OCI-LY7 (cell line): ENCODE results near the gene BTNL3. TPM values are rescaled to one million over a fixed set of nuclear protein-coding genes. Genes with fewer than 3 reads are reported as not detected.

ENCODE experiments used
- BruUV-seq: library from RNA; stranded (reverse); fragments of 400-500 nt; replicated peaks from 2 replicates; lab custom pipeline; 2021; lab: Mats Ljungman, UMichigan
- CTCF ChIA-PET: fragments of 300-600 bp; sonication (Branson Sonifier 250); formaldehyde crosslinking; loops from one replicate; lab custom pipeline; 2022; ENCODE audit warnings: antibody characterized with exemption; ENCODE audit not compliant: unreplicated experiment; lab: Charles Lee
- POLR2A ChIA-PET: fragments of 300-600 bp; sonication (Branson Sonifier 250); formaldehyde crosslinking; loops from one replicate; lab custom pipeline; 2022; ENCODE audit warnings: antibody characterized with exemption; lab: Charles Lee
- DNase-seq: peaks from one replicate; pipeline ENCODE4 v3.0.0-alpha.2; 2015; ENCODE audit warnings: low spot score
- H2AFZ ChIP-seq: fragments of 200-600 bp; sonication (generic), shearing (Covaris generic); 2 replicates; pipeline ENCODE4 v1.6.1; 2014; ENCODE audit warnings: mild to moderate bottlenecking, antibody characterized with exemption, low read length, moderate library complexity
- H3K27ac ChIP-seq: fragments of 200-600 bp; sonication (generic); 2 replicates; pipeline ENCODE4 v1.5.1; 2014; ENCODE audit warnings: mixed run types, low read depth, mild to moderate bottlenecking, moderate library complexity, low read length, inconsistent platforms; ENCODE audit not compliant: poor library complexity, severe bottlenecking
- H3K36me3 ChIP-seq: fragments of 200-600 bp; sonication (generic); 2 replicates; pipeline ENCODE4 v1.6.1; 2014; ENCODE audit warnings: mild to moderate bottlenecking, antibody characterized with exemption, low read length, moderate library complexity, mixed read lengths; ENCODE audit not compliant: insufficient read depth
- H3K4me1 ChIP-seq: fragments of 200-600 bp; sonication (generic); 2 replicates; pipeline ENCODE4 v1.5.1; 2014; ENCODE audit warnings: mild to moderate bottlenecking, low read length; ENCODE audit not compliant: insufficient read depth, poor library complexity, severe bottlenecking
- H3K4me2 ChIP-seq: fragments of 200-600 bp; sonication (generic); 2 replicates; pipeline ENCODE4 v1.6.1; 2014; ENCODE audit warnings: mild to moderate bottlenecking, low read length
- H3K4me3 ChIP-seq: fragments of 200-600 bp; sonication (generic); 2 replicates; pipeline ENCODE4 v1.5.1; 2014; ENCODE audit warnings: mild to moderate bottlenecking, low read depth, low read length; ENCODE audit not compliant: poor library complexity, severe bottlenecking
- H3K79me2 ChIP-seq: fragments of 200-600 bp; sonication (generic); 2 replicates; pipeline ENCODE4 v1.6.1; 2016; ENCODE audit warnings: low read depth, mild to moderate bottlenecking, low read length, moderate library complexity, mixed read lengths; ENCODE audit not compliant: insufficient read depth
- H3K9me2 ChIP-seq: fragments of 200-600 bp; sonication (generic); 2 replicates; pipeline ENCODE4 v1.6.1; 2016; ENCODE audit warnings: mild to moderate bottlenecking, low read length, mixed read lengths; ENCODE audit not compliant: insufficient read depth
- H3K9me3 ChIP-seq: fragments of 200-600 bp; sonication (generic); 2 replicates; pipeline ENCODE4 v1.6.1; 2014; ENCODE audit warnings: mild to moderate bottlenecking, mixed run types, low read length, mixed read lengths
- H4K20me1 ChIP-seq: fragments of 200-600 bp; sonication (generic); 2 replicates; pipeline ENCODE4 v1.6.1; 2014; ENCODE audit warnings: mild to moderate bottlenecking, antibody characterized with exemption, low read length, moderate library complexity, mixed read lengths; ENCODE audit not compliant: insufficient read depth
- EZH2phosphoT487 ChIP-seq: fragments of 200-600 bp; sonication (generic); IDR thresholded peaks from 2 replicates; pipeline ENCODE4 v1.6.1; 2018; ENCODE audit warnings: low read depth, borderline replicate concordance, mild to moderate bottlenecking, mixed run types, antibody characterized with exemption, low read length, moderate library complexity, mixed read lengths
- intact Hi-C: fragments of 100-400 bp; cut with micrococcal nuclease; formaldehyde crosslinking; loops from one replicate; pipeline ENCODE4 v1.10.0; 2022; ENCODE audit not compliant: unreplicated experiment
- total RNA-seq, 2 experiments: library from RNA; depleted of rRNA in 1 of 2; stranded (reverse); fragments of >200 nt in 1 of 2; shearing (Covaris generic) in 1 of 2; gene quantifications; 2 replicates each; pipeline ENCODE4 v1.2.3, GENCODE V29; 2014 to 2022
- TF ChIP-seq, protein P1 (sequence below): fragments of 200-600 bp; sonication (generic); conservative IDR thresholded peaks from 2 replicates; pipeline ENCODE4 v1.5.1; 2014; ENCODE audit warnings: mild to moderate bottlenecking, antibody characterized with exemption, low read length, moderate library complexity, mixed read lengths

Gene BTNL3
- total RNA-seq, 2 experiments from 2014 or later: not detected

DNA sequence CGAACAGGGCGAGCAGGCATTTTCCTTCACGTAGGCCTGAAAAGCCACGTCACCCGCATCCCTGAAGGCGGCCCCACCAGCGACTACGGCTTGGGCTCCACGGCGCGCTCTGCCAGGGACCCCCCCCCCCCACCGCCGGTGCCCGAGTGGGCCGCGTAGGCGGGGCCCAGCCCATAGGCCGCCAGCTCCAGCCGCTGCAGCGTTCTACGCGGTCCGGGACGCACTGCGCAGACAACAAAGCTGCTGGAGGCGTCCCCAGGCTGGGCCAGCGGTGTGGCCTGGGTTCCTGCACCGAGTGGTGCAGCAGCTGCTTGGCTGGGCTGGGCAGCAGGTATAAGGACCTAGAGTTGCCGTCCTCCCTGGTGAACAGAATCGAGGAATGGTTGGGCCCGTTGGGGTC, 18.3 kb upstream of the BTNL3 start:
- BruUV-seq: no TSS peak

DNA sequence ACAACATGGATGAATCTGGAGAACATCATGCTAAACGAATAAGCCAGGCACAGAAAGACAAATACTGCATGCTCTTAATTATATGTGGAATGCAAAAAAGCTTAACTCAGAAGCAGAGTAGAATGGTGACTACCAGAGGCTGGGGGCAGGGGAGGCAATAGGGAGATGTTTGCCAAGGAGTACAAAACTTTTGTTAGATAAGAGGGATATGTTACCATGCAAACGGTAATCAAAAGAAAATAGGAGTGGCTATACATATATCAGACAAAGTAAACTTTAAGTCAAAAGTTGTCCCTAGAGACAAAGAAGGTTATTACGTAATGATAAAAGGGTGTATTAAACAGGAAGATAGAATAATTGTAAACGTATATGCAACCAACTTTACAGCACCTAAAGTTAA, 17.8 kb upstream of the BTNL3 start:
- POLR2A ChIA-PET: no interaction called here
- H2AFZ ChIP-seq: no peak overlapping the region
- no peaks in the 10 kb centered on the region for H4K20me1 ChIP-seq
- intact Hi-C loops: no loop called here
- H3K27ac ChIP-seq: no peak overlapping the region
- no peak for TF ChIP-seq EZH2phosphoT487
- TF ChIP-seq, protein P1, sequence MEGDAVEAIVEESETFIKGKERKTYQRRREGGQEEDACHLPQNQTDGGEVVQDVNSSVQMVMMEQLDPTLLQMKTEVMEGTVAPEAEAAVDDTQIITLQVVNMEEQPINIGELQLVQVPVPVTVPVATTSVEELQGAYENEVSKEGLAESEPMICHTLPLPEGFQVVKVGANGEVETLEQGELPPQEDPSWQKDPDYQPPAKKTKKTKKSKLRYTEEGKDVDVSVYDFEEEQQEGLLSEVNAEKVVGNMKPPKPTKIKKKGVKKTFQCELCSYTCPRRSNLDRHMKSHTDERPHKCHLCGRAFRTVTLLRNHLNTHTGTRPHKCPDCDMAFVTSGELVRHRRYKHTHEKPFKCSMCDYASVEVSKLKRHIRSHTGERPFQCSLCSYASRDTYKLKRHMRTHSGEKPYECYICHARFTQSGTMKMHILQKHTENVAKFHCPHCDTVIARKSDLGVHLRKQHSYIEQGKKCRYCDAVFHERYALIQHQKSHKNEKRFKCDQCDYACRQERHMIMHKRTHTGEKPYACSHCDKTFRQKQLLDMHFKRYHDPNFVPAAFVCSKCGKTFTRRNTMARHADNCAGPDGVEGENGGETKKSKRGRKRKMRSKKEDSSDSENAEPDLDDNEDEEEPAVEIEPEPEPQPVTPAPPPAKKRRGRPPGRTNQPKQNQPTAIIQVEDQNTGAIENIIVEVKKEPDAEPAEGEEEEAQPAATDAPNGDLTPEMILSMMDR: no peak
- no peaks in the 10 kb centered on the region for H3K9me3 ChIP-seq
- no peak overlapping the region for H3K4me2 ChIP-seq
- no peaks in the 10 kb centered on the region for H3K79me2 ChIP-seq
- no TSS peak for BruUV-seq
- H3K4me3 ChIP-seq: no peak overlapping the region
- CTCF ChIA-PET: no interaction called here
- no peaks in the 10 kb centered on the region for H3K9me2 ChIP-seq
- DNase-seq: no peak
- peaks cover 3% of the 10 kb centered on the region for H3K4me1 ChIP-seq
- H3K36me3 ChIP-seq: no peaks in the 10 kb centered on the region

More for the DNA sequence above, 18.3 kb upstream of the BTNL3 start:
- H3K4me1 ChIP-seq: no peaks in the 10 kb centered on the region
- no peaks in the 10 kb centered on the region for H4K20me1 ChIP-seq
- H3K9me3 ChIP-seq: no peaks in the 10 kb centered on the region
- no peak overlapping the region for H3K4me3 ChIP-seq
- POLR2A ChIA-PET: no interaction called here
- intact Hi-C loops: no loop called here
- H2AFZ ChIP-seq: no peak overlapping the region
- no peak overlapping the region for H3K27ac ChIP-seq
- DNase-seq: no peak
- no peaks in the 10 kb centered on the region for H3K36me3 ChIP-seq
- no peaks in the 10 kb centered on the region for H3K9me2 ChIP-seq
- no peak overlapping the region for H3K4me2 ChIP-seq
- no peaks in the 10 kb centered on the region for H3K79me2 ChIP-seq
- no peak for TF ChIP-seq EZH2phosphoT487
- TF ChIP-seq, protein P1: no peak
- CTCF ChIA-PET: no interaction called here

DNA sequence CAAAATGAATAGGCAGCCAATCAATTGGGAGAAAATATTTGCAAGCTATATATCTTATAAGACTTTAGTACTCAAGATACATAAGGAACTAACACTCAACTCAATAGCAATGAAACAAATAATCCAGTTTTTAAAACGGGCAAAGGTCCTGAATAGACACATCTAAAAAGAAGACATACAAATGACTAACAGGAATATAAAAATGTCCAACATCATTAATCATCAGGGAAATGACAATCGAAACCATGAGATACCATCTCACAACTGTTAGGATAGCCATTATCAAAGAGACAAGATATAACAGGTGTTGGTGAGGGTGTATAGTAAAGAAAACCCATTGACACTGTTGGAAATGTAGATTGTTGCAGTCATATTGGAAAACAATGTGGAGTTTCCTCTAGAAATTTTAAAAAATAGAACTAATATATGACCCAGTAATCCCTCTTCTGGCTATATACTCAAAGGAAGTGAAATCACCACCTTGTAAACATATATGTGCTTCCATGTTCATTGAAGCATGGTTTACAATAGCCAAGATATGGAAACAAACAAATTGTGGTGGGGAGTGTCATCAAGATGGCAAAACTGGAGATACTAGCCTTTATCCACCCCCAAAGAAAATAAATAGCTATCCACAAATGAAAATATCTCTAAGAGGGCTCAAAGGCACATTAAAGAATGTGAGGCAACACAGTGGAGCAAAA, 13.9 kb upstream of the BTNL3 start:
- Histone ChIP-seq H3K4me1 (peaks cover 3% of the 10 kb centered on the region), H4K20me1 (no peaks in the 10 kb centered on the region), H2AFZ (no peak overlapping the region), H3K4me2 (no peak overlapping the region), H3K9me3 (no peaks in the 10 kb centered on the region), H3K4me3 (no peak overlapping the region), H3K79me2 (no peaks in the 10 kb centered on the region), H3K9me2 (no peaks in the 10 kb centered on the region), H3K27ac (no peak overlapping the region), H3K36me3 (no peaks in the 10 kb centered on the region)
- BruUV-seq: no TSS peak
- POLR2A ChIA-PET: interaction anchor here (0.5 to 0.9 kb wide), 3 partner anchors 15 to 91 kb away, joined by 3 read pairs; no protein-coding TSS in a partner anchor
- DNase-seq: no peak
- intact Hi-C loops: loop anchor here (5.0 kb wide), 1 partner anchor 78 kb away; no protein-coding TSS in a partner anchor
- TF ChIP-seq, protein P1: no peak
- no peak for TF ChIP-seq EZH2phosphoT487
- CTCF ChIA-PET: no interaction called here
